ENCODE data around the gene MXD1.

MXD1 gene

GRCh38 chr2:69969126-69969983 lies 54.4 kb downstream of the MXD1 start:
- H3K4me3 ChIP-seq (ENCODE audit: low read depth, low read length), result no peak overlapping the region
- DNase-seq (ENCODE audit: low read depth), result no peak

GRCh38 chr2:69969991-69970390 lies 55.1 kb downstream of the MXD1 start:
- no peak for DNase-seq (ENCODE audit: low read depth)
- no peak for TF ChIP-seq CTCF (IDR thresholded peaks at IDR 0.05; ENCODE audit: low read depth, low read length, missing control alignments)
- H3K4me3 ChIP-seq (ENCODE audit: low read depth, low read length), result no peak overlapping the region

More at GRCh38 chr2:69969126-69969983, 54.4 kb downstream of the MXD1 start:
- no peak for TF ChIP-seq CTCF (IDR thresholded peaks at IDR 0.05; ENCODE audit: low read depth, low read length, missing control alignments)

- H3K4me3 ChIP-seq (ENCODE audit: low read depth, low read length), result no peak overlapping the region
- no peak for DNase-seq (ENCODE audit: low read depth)
- no peak for TF ChIP-seq CTCF (IDR thresholded peaks at IDR 0.05; ENCODE audit: low read depth, low read length, missing control alignments)
Observed at GRCh38 chr2:69972822-69973221, 57.9 kb downstream of the MXD1 start.

- no peak overlapping the region for H3K4me3 ChIP-seq (ENCODE audit: low read depth, low read length)
- DNase-seq (ENCODE audit: low read depth), result no peak
- no peak for TF ChIP-seq CTCF (IDR thresholded peaks at IDR 0.05; ENCODE audit: low read depth, low read length, missing control alignments)
Observed at GRCh38 chr2:69973335-69973735, 58.4 kb downstream of the MXD1 start.

- TF ChIP-seq CTCF (IDR thresholded peaks at IDR 0.05; ENCODE audit: low read depth, low read length, missing control alignments), result no peak
- no peak for DNase-seq (ENCODE audit: low read depth)
- H3K4me3 ChIP-seq (ENCODE audit: low read depth, low read length), result no peak overlapping the region
Observed at GRCh38 chr2:69975136-69975852, 60.4 kb downstream of the MXD1 start.

- no peak for DNase-seq (ENCODE audit: low read depth)
- H3K4me3 ChIP-seq (ENCODE audit: low read depth, low read length), result no peak overlapping the region
- no peak for TF ChIP-seq CTCF (IDR thresholded peaks at IDR 0.05; ENCODE audit: low read depth, low read length, missing control alignments)
Observed at GRCh38 chr2:69975853-69976462, 61.0 kb downstream of the MXD1 start.
